ENCODE measurements around the gene RXRG. TPM values are rescaled to one million over a fixed set of nuclear protein-coding genes. Genes with fewer than 3 reads are reported as not detected.

RXRG gene
- total and polyA plus RNA-seq, 2 donors: 0.23 to 0.47 TPM

GRCh38 chr1:165371588-165372225 lies 73.2 kb downstream of the RXRG start:
- WGBS: 21% methylated on average over 5 of the region's 5 CpGs
- no peak overlapping the region for H3K4me3 ChIP-seq (ENCODE audit: low read length in 2 of 2)
- peaks cover 25 to 46% of the 10 kb centered on the region in 2 donors for H3K27me3 ChIP-seq (ENCODE audit: control insufficient read depth in 2 of 2, insufficient read depth in 1 of 2, low read length in 1 of 2)
- H3K9me3 ChIP-seq (ENCODE audit: control insufficient read depth in 2 of 2, insufficient read depth in 1 of 2, low read length in 1 of 2): no peaks in the 10 kb centered on the region
- H3K36me3 ChIP-seq (ENCODE audit: control insufficient read depth in 2 of 2, insufficient read depth in 2 of 2, low read length in 1 of 2): no peaks in the 10 kb centered on the region
- no peak overlapping the region for H3K27ac ChIP-seq (ENCODE audit: low read depth in 1 of 2, low read length in 1 of 2)
- no peak for DNase-seq (ENCODE audit: low read depth in 6 of 9, low spot score in 9 of 9)
- no peaks in the 10 kb centered on the region for H3K4me1 ChIP-seq (ENCODE audit: control insufficient read depth in 2 of 2, insufficient read depth in 2 of 2, low read length in 2 of 2)

GRCh38 chr1:165369255-165369848 lies 75.6 kb downstream of the RXRG start:
- H3K9me3 ChIP-seq (ENCODE audit: control insufficient read depth in 2 of 2, insufficient read depth in 1 of 2, low read length in 1 of 2): no peaks in the 10 kb centered on the region
- no peak overlapping the region for H3K4me3 ChIP-seq (ENCODE audit: low read length in 2 of 2)
- H3K36me3 ChIP-seq (ENCODE audit: control insufficient read depth in 2 of 2, insufficient read depth in 2 of 2, low read length in 1 of 2): no peaks in the 10 kb centered on the region
- H3K4me1 ChIP-seq (ENCODE audit: control insufficient read depth in 2 of 2, insufficient read depth in 2 of 2, low read length in 2 of 2): no peaks in the 10 kb centered on the region
- H3K27ac ChIP-seq (ENCODE audit: low read depth in 1 of 2, low read length in 1 of 2): no peak overlapping the region
- peak in 7 of 9 donors; percentile 8 to 49 (median 22) for DNase-seq (ENCODE audit: low read depth in 6 of 9, low spot score in 9 of 9)
- H3K27me3 ChIP-seq (ENCODE audit: control insufficient read depth in 2 of 2, insufficient read depth in 1 of 2, low read length in 1 of 2): peaks cover 9 to 28% of the 10 kb centered on the region in 2 donors
- WGBS: 20% methylated on average over 9 of the region's 9 CpGs

GRCh38 chr1:165367375-165367993 lies 77.4 kb downstream of the RXRG start:
- 40% methylated on average over 7 of the region's 7 CpGs for WGBS
- Histone ChIP-seq H3K4me3 (ENCODE audit: low read length in 2 of 2) (no peak overlapping the region), H3K9me3 (ENCODE audit: control insufficient read depth in 2 of 2, insufficient read depth in 1 of 2, low read length in 1 of 2) (no peaks in the 10 kb centered on the region), H3K36me3 (ENCODE audit: control insufficient read depth in 2 of 2, insufficient read depth in 2 of 2, low read length in 1 of 2) (no peaks in the 10 kb centered on the region), H3K27me3 (ENCODE audit: control insufficient read depth in 2 of 2, insufficient read depth in 1 of 2, low read length in 1 of 2) (peaks cover 4 to 16% of the 10 kb centered on the region in 2 donors), H3K27ac (ENCODE audit: low read depth in 1 of 2, low read length in 1 of 2) (no peak overlapping the region), H3K4me1 (ENCODE audit: control insufficient read depth in 2 of 2, insufficient read depth in 2 of 2, low read length in 2 of 2) (no peaks in the 10 kb centered on the region)
- DNase-seq (ENCODE audit: low read depth in 6 of 9, low spot score in 9 of 9): peak in 8 of 9 donors; percentile 45 to 82 (median 59)

GRCh38 chr1:165365341-165365740 lies 79.6 kb downstream of the RXRG start:
- Histone ChIP-seq H3K4me3 (ENCODE audit: low read length in 2 of 2) (no peak overlapping the region), H3K4me1 (ENCODE audit: control insufficient read depth in 2 of 2, insufficient read depth in 2 of 2, low read length in 2 of 2) (no peaks in the 10 kb centered on the region), H3K27me3 (ENCODE audit: control insufficient read depth in 2 of 2, insufficient read depth in 1 of 2, low read length in 1 of 2) (peaks cover 0 to 15% of the 10 kb centered on the region in 2 donors), H3K27ac (ENCODE audit: low read depth in 1 of 2, low read length in 1 of 2) (no peak overlapping the region), H3K9me3 (ENCODE audit: control insufficient read depth in 2 of 2, insufficient read depth in 1 of 2, low read length in 1 of 2) (no peaks in the 10 kb centered on the region), H3K36me3 (ENCODE audit: control insufficient read depth in 2 of 2, insufficient read depth in 2 of 2, low read length in 1 of 2) (no peaks in the 10 kb centered on the region)
- no peak for DNase-seq (ENCODE audit: low read depth in 6 of 9, low spot score in 9 of 9)
- WGBS: 29% methylated on average over 2 of the region's 2 CpGs

GRCh38 chr1:165364568-165365133 lies 80.3 kb downstream of the RXRG start:
- H3K9me3 ChIP-seq (ENCODE audit: control insufficient read depth in 2 of 2, insufficient read depth in 1 of 2, low read length in 1 of 2): no peaks in the 10 kb centered on the region
- no peaks in the 10 kb centered on the region for H3K36me3 ChIP-seq (ENCODE audit: control insufficient read depth in 2 of 2, insufficient read depth in 2 of 2, low read length in 1 of 2)
- no peak overlapping the region for H3K27ac ChIP-seq (ENCODE audit: low read depth in 1 of 2, low read length in 1 of 2)
- no peak overlapping the region for H3K4me3 ChIP-seq (ENCODE audit: low read length in 2 of 2)
- 60% methylated on average over 6 of the region's 6 CpGs for WGBS
- H3K4me1 ChIP-seq (ENCODE audit: control insufficient read depth in 2 of 2, insufficient read depth in 2 of 2, low read length in 2 of 2): no peaks in the 10 kb centered on the region
- peaks cover 0 to 20% of the 10 kb centered on the region in 2 donors for H3K27me3 ChIP-seq (ENCODE audit: control insufficient read depth in 2 of 2, insufficient read depth in 1 of 2, low read length in 1 of 2)
- no peak for DNase-seq (ENCODE audit: low read depth in 6 of 9, low spot score in 9 of 9)

GRCh38 chr1:165356876-165357275 lies 88.0 kb downstream of the RXRG start:
- Histone ChIP-seq H3K9me3 (ENCODE audit: control insufficient read depth in 2 of 2, insufficient read depth in 1 of 2, low read length in 1 of 2) (peaks cover 0 to 2% of the 10 kb centered on the region in 2 donors), H3K27ac (ENCODE audit: low read depth in 1 of 2, low read length in 1 of 2) (no peak overlapping the region), H3K4me1 (ENCODE audit: control insufficient read depth in 2 of 2, insufficient read depth in 2 of 2, low read length in 2 of 2) (no peaks in the 10 kb centered on the region), H3K36me3 (ENCODE audit: control insufficient read depth in 2 of 2, insufficient read depth in 2 of 2, low read length in 1 of 2) (no peaks in the 10 kb centered on the region), H3K27me3 (ENCODE audit: control insufficient read depth in 2 of 2, insufficient read depth in 1 of 2, low read length in 1 of 2) (peaks cover 69 to 78% of the 10 kb centered on the region in 2 donors), H3K4me3 (ENCODE audit: low read length in 2 of 2) (no peak overlapping the region)
- no peak for DNase-seq (ENCODE audit: low read depth in 6 of 9, low spot score in 9 of 9)
- 9% methylated on average over 25 of the region's 25 CpGs for WGBS

GRCh38 chr1:165355977-165356811 lies 88.7 kb downstream of the RXRG start, which contains the start of gene LMX1A:
Gene LMX1A (minus strand): TSS chr1:165356715. CDS start chr1:165355559, 1,156 bp downstream.
- Histone ChIP-seq H3K4me1 (ENCODE audit: control insufficient read depth in 2 of 2, insufficient read depth in 2 of 2, low read length in 2 of 2) (no peaks in the 10 kb centered on the region), H3K27me3 (ENCODE audit: control insufficient read depth in 2 of 2, insufficient read depth in 1 of 2, low read length in 1 of 2) (peaks cover 75 to 85% of the 10 kb centered on the region in 2 donors), H3K4me3 (ENCODE audit: low read length in 2 of 2) (peak within 1 kb of the TSS in 1 of 2 donors; percentile 7), H3K27ac (ENCODE audit: low read depth in 1 of 2, low read length in 1 of 2) (no peak within 1 kb of the TSS), H3K9me3 (ENCODE audit: control insufficient read depth in 2 of 2, insufficient read depth in 1 of 2, low read length in 1 of 2) (peaks cover 0 to 2% of the 10 kb centered on the region in 2 donors), H3K36me3 (ENCODE audit: control insufficient read depth in 2 of 2, insufficient read depth in 2 of 2, low read length in 1 of 2) (no peaks in the 10 kb centered on the region)
- 3% methylated on average over 88 of the region's 88 CpGs for WGBS
- DNase-seq (ENCODE audit: low read depth in 6 of 9, low spot score in 9 of 9): no peak

- Histone ChIP-seq H3K27ac (ENCODE audit: low read depth in 1 of 2, low read length in 1 of 2) (no peak overlapping the region), H3K27me3 (ENCODE audit: control insufficient read depth in 2 of 2, insufficient read depth in 1 of 2, low read length in 1 of 2) (peaks cover 79 to 91% of the 10 kb centered on the region in 2 donors), H3K4me1 (ENCODE audit: control insufficient read depth in 2 of 2, insufficient read depth in 2 of 2, low read length in 2 of 2) (no peaks in the 10 kb centered on the region), H3K4me3 (ENCODE audit: low read length in 2 of 2) (no peak overlapping the region), H3K9me3 (ENCODE audit: control insufficient read depth in 2 of 2, insufficient read depth in 1 of 2, low read length in 1 of 2) (peaks cover 0 to 2% of the 10 kb centered on the region in 2 donors), H3K36me3 (ENCODE audit: control insufficient read depth in 2 of 2, insufficient read depth in 2 of 2, low read length in 1 of 2) (no peaks in the 10 kb centered on the region)
- no peak for DNase-seq (ENCODE audit: low read depth in 6 of 9, low spot score in 9 of 9)
- WGBS: 6% methylated on average over 53 of the region's 53 CpGs
These were observed 89.6 kb downstream of the RXRG start for GRCh38 chr1:165355139-165355976.

Data from thymus (tissue), 11 donors.